ENCODE results near the gene TET2.

The TET2 gene

DNA sequence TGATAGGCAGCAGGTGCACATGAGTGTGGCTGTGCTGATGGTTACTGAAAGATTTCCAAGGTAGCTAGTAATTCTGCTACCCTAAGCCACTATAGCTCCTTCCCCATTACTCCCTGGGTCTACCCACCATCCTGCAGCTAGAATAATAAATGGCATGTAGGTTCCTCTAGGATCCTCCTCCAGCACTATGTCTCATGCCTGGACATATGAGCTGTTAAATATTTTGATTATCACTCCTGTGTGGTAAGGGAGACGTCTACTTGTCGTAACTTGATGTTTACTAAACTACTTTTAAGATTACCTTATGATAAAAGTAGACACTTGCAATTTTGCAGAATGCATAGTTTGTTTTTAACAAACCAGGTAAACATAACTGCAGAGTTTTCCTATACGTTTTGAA lies 35.5 kb downstream of the TET2 start:
- DNase-seq (ENCODE audit: low read depth in 2 of 2) = no peak

GRCh38 chr4:105184316-105184980 lies 37.8 kb downstream of the TET2 start:
- DNase-seq (ENCODE audit: low read depth in 2 of 2) = no peak

DNA sequence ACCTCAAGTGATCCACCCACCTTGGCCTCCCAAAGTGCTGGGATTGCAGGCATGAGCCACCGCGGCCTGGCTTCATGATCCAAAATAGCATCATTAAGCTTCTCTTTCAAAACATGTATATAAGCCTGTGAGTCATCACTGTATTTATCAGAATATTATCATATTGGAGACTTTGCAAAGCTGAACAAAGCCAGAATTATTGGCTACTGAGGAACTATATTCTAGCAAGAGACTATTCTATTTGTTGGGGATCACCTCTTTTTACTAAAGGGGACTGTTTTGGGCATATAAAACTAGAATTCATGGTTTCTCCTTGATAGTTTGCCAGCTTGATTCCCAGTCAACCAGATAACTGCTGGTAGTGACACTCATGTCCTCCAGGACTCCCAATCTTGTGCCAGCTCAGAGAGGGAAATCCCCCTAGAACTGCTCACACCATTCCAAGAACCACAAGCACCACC lies 40.1 kb downstream of the TET2 start:
- no peak for DNase-seq (ENCODE audit: low read depth in 2 of 2)

GRCh38 chr4:105189855-105190650 lies 43.4 kb downstream of the TET2 start:
- no peak for DNase-seq (ENCODE audit: low read depth in 2 of 2)

DNA sequence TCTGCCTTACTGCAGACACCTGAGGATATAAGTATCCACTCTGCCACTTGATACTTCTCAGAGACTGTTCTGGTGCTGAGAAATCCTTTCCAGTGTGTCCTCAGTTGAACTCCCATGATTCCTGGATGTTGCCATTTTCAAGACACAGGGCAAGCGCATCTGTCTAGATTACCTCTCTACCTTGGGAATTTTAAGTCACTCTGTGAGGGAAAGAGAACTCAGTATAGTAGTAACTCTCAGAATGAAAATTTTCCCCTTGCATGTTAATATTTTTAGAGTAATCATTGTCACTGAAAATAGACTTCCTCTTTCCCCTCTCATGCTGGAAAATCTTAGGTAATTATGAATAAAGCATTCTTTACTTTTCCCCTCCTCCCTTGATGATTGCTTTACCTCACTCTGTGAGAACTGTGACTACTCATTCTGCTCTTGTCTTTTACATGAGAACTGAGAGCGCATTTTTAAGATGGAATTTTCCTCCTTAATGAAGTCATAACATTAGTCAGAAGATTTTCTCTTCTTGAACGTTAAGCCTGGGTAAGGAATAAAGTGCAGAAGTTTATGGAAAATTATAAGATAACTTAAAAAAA lies 45.0 kb downstream of the TET2 start:
- DNase-seq (ENCODE audit: low read depth in 2 of 2) = no peak

- DNase-seq (ENCODE audit: low read depth in 2 of 2) = no peak
Measured at GRCh38 chr4:105192474-105192873, 45.8 kb downstream of the TET2 start.

DNA sequence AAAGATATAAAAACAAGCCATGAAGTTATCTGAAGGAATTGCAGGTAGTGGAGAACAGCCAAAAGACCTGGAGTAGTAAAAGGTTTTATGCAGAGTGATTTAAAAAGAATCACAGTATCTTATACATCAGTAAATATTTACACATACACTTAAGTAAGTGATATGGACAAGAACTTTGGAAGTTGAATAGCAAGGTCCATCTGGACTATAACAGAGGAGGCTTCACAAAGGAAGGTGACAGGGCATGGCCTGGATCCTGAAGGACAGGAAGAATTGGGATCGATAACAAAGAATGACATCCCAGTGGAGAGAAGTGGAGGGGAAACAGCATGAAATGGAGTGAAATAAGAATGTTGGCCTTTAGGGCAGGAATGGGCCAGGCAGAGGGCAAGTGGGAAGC lies 46.2 kb downstream of the TET2 start:
- DNase-seq (ENCODE audit: low read depth in 2 of 2) = no peak

DNA sequence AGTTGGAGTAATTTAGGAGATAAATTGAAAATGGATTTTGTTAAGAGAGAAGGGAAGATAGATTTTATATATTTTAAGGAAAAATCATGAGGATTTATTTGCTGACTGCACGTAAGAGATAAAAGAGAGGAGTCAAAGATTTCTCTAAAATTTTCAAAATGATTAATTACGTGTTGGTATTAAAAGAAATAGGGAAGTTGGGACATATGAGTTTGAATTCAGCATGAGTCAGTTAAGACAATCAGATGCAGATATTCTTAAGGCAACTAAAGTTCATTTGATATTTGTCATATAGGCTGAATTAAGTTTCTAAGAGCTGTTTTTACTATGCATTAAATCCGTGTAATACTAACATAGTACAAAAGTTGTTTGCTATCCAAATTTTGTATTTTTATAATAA lies 46.9 kb downstream of the TET2 start:
- no peak for DNase-seq (ENCODE audit: low read depth in 2 of 2)

DNA sequence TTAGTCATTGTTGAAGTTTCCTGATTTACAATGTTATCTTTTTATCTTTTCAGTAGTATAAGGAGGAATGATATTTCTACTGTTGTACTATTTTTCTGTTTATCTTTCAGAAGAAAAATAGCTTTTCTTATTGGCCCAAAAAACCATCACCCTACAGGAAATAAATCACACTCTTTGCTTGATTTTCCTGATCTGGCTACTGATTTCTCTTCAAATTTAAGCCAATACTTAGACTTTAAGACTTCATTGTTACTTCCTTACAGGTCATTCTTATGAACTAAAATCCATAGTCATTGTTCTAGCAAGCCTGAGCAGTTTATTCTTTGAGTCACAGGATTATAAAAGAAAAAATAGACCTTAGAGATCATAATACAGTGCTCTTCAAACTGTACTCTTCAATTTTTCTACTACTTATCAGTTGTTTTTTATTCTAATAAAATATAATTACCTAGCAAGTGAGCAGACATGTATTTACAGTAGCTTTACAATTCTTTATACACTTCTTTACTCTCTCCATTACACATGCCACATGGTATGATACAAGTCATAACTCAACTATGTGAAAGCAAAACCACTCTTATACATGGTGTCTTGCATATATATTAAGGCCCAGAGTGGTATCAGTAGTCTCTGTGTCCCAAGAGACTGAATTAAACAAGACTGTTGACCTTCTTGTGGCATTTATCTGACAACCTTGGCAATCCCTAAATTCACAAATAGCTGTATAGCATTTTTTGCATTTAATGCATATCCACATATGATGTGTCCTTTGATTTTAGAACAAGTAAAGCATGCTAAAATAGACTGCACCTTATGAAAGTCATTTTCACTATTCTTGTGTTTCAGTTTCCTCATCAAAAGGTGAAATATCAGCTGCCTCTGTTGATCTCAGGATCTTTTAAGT lies 47.9 kb downstream of the TET2 start:
- DNase-seq (ENCODE audit: low read depth in 2 of 2) = no peak

GRCh38 chr4:105196523-105197145 lies 50.0 kb downstream of the TET2 start:
- no peak for DNase-seq (ENCODE audit: low read depth in 2 of 2)

- DNase-seq (ENCODE audit: low read depth in 2 of 2) = no peak
Measured at GRCh38 chr4:105197777-105198176, 51.1 kb downstream of the TET2 start.

DNA sequence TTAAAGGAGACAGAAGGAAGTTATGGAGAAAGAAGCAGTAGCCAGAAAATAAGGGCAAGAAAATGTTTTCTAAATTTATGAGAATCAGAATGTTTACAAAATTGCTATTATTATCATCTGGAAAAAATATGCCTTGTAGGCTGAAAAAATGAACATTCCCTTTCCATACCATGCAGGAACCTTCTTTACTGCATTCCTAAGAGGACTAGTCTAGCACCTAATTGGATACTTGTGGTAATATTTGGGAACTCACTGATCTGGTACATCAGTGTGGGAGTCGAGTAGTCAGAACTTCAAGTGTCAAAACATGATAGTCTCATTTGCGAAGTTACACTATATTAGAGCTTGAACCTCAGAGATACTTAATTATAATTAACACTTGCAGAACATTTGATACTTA lies 51.9 kb downstream of the TET2 start:
- no peak for DNase-seq (ENCODE audit: low read depth in 2 of 2)

DNA sequence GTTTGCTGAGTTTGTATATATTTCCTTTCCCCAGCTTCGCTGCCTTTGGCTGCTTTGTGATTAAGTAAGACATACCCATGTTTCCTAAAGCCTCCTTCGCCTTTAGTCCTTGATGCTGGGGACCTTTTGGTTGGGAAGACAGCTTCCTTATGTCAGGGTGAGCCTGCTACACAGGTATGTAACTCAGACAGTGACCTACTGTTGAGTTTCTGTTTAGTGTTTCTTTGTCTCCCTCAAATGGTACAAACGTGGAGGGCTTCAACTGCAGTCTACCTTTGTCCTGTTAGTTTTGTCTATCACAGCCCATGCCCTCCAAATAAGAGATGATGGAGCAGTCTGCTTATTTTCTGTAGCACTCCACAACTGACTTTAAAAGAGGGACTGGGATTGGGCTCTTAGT lies 59.5 kb downstream of the TET2 start:
- no peak for DNase-seq (ENCODE audit: low read depth in 2 of 2)

- DNase-seq (ENCODE audit: low read depth in 2 of 2) = no peak
Measured at GRCh38 chr4:105207386-105207785, 60.7 kb downstream of the TET2 start.

- DNase-seq (ENCODE audit: low read depth in 2 of 2) = no peak
Measured at GRCh38 chr4:105208561-105208960, 61.9 kb downstream of the TET2 start.

GRCh38 chr4:105210916-105211315 lies 64.2 kb downstream of the TET2 start:
- no peak for DNase-seq (ENCODE audit: low read depth in 2 of 2)

- DNase-seq (ENCODE audit: low read depth in 2 of 2) = no peak
Measured at GRCh38 chr4:105215609-105216313, 69.1 kb downstream of the TET2 start.

DNA sequence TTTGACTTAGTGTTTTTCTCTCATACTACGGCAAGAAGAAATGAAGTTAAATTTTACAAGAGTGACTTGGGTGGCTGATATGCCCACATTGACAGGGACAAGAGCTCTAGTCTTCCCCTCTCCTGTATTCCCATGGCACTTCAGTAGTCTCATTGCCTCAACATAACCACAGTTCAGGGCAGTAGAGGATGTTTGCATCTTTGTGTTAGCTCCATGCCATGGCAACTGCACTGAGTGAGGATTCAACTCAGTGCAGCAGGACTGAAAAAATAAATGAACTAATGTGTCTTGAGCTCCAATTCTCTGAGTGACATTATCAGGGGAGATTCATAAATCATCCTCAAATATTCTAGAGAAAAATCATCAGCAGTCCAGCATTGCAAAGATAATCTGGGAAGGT lies 78.8 kb downstream of the TET2 start:
- no peak for DNase-seq (ENCODE audit: low read depth in 2 of 2)

DNA sequence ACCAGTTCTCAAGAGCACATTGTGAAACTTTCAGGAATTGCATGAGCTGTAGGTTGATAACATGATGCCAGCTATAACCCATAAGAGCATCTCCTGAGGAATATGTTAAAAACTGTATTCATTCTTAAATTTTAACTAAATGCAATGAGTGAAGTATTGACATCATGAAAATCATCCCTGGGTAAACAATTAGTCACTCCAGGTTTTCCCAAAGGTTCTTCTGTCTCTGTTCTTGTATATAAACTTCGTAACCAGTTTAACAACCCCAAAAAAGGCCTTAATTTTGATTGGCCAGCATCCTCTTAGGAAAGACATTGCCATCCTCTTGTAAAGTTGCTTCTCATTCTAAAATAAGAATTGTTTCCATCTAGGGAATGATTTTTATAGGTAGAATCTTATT lies 80.4 kb downstream of the TET2 start:
- no peak for DNase-seq (ENCODE audit: low read depth in 2 of 2)

DNA sequence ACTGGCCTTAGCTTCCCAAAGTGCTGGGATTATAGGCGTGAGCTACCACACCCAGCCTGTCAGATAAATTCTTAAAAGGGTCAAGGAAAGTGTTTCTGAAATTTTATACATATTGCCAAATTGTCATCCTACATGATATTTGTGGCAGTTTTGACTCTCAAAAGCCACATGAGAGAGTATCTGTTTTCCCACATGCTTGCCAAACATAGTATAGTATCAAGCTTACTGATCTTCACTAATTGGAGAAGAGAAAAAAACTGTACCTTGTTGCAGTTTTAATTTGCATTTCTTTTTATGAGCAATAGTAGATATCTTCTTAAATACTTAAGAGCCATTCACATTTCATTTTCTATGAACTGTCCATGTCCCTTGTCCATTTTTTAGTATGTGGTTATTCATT lies 83.6 kb downstream of the TET2 start:
- DNase-seq (ENCODE audit: low read depth in 2 of 2) = no peak

DNA sequence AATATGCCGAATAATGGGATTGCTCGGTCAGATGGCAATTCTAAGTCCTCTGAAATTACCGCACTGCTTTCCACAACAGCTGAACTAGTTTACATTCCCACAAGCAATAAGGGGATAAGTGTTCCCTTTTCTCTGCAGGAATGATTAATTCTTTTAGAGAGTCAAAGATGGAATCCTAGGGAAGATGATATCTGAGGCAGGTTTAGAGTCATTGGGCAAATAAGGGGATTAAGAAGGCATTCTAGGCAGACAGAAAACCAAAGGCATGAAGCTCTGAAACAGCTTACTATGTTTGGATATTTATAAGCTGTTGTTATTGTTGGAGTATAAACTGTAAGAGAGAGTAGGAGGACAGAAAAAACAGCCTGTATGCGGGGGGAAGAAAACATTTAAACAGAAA lies 85.7 kb downstream of the TET2 start:
- no peak for DNase-seq (ENCODE audit: low read depth in 2 of 2)

Measured in stimulated activated CD4-positive, alpha-beta T cell treated with anti-CD3 and anti-CD28 coated beads, Interleukin-12 subunit alpha, Interleukin-12 subunit beta, amount 100 ng/mL, for 24 hours (primary cell).